Amygdala (tissue), 56 donors: ENCODE data around the gene ERBB2.
"Not testable (repeated sequence)": the region's sequence is repeated elsewhere in the genome, so short reads cannot be mapped to it uniquely, and the experiment has no call there.

Source experiments
- DNase-seq, 56 donors: peaks; one replicate each; lab custom pipeline; 2025; lab: John Stamatoyannopoulos, UW

Gene ERBB2

DNA sequence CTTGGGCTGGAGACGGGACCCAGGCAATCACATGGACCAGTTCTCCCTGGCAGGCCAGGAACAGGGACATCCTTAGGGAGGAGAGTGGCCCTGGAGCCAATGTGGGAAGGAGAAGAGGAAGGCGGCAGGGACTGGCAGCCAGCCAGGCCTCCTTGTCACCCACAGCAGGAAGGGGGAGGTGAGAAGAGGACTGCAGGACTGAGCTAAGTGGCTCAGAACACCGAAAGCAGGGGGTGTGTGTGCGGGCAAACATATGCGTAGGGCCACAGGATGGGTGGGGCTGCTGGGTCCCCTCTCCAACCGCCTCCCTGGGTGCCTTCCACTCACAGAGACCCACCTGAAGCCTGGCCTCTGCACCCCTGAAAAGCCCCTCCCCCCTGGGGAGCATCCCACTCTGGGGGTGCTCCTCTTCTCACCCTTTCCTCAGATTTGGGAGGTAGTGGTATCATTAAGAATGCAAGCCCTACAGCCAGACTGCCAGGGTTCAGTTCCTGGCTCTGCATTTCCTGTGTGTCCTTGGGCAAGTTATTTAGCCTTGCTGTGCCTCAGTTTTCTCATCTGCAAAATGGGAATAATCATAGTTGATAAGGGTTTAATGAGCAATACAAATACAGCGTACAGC lies 23.6 kb upstream of the ERBB2 start:
- peak in 37 of 56 donors; percentile 19 to 79 (median 57) for DNase-seq

DNA sequence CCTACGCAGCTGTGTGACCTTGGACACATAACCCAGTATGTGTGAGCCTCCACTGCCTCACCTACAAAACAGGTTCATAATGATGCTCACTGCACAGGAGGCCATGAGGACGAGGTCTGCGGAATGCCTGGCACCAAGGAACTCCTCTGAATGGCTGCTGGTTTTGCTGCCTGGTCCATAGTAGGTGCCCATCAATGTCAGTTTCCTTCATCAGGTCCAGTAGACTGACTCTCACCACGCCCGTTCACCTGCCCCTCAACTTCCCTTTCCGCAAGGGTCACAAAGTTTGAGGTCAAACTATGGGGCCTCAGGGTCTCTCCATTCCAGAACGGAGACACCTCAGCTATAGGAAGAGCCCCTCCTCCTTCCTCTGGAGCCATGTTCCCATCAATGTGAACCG lies 22.8 kb upstream of the ERBB2 start:
- no peak for DNase-seq

DNA sequence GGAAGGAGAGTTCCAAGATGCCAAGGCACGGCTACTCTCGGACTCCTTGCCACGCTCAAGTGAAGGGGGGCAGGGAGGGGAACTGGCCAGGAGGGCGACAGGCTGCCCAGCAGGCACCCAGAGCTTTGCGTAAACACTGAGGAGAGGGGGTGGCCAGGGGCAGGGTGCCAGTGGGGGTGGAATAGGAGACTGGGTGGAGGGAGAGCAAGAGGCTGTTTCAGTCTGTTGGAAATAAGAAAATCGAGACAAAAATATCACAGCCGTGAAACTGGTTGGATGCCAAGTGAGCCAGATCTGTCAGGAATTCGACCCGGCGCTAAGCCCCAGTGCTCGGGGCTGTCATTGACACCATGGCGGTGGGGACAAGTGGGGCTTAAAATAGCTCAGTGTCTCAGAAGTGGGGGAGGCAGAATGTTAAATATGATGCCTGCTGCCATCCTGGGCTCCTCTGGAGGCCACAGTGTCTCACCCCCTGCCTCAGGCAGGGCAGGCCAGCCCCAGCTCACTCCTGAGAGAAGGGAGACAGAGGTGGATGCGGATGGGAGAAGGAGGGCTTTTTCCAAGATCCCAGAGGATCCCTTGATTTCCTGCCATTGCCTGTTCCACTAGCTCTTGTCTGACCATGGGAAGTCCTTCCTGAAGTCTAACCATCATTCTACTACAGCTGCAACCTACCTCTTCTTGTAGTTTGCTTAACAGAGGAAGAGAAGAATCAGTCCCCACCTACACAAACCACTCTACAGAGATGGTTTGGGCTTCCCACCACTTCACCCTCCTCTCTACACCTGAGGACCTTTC lies 22.1 kb upstream of the ERBB2 start:
- peak in 24 of 56 donors; percentile 19 to 63 (median 40) for DNase-seq

DNA sequence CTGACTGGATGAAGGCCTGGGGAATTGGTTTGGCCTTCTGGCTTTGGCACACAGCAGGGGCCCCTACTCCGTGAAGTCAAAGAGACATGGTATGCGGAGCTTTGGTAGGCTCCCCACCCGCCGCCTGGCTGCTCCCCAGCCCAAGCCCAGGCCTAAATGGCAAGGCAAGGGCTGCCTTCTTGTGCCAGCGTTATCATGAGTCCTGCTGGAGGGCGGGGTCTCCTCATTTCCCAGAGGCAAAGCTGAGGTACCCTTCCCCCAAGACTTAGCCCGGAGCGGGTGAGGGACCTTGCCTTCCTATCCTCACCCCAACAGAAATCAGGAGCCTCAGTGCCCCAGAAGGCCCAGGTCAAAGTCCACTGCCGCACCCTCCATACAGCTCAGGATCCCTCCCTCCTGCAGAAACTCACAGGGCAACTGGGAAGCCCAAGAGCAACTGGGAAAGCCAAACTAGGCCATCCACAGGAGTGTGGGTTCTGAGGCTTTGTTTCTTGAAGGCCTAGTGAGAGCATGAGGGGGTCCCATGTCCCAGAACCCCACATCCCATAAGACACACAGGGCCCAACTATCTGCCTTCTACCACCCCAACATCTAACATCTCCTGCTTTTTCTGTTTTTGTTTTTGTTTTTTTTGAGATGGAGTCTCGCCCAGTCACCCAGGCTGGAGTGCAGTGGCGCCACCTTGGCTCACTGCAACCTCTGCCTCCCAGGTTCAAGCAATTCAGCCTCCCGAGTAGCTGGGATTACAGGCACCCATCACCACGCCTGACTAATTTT lies 21.3 kb upstream of the ERBB2 start:
- DNase-seq = no peak

DNA sequence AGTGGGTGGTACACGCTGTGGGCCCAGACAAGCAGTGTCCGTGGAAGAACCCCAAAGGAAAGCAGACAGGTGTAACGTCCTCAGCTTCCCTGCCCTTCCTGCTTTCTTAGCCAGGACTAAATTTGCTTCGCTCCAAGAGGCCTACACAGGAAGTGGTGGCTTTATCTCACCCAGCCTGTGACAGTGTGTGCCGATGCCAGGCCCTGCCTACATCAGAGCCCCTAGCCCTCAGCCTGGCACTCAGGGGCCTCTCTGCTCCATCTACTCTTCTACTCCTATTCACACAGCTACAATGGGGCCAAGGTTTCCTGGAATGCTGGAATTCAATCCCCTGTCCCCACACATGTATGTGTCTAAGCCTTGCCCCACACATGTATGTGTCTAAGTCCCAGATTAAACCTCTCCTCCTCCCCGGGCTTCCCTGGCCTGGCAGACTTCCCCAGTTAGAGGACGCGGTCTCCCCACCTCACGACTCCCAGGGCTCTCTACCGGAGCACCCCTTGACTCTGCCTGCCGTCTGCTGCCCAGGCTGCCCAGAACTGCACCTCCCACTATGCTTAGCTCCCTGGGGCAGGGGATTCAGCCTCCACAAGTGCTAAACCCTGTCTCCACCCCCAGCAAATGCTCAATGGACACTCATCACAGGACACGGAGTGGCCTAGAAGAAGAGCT lies 20.2 kb upstream of the ERBB2 start:
- no peak for DNase-seq

DNA sequence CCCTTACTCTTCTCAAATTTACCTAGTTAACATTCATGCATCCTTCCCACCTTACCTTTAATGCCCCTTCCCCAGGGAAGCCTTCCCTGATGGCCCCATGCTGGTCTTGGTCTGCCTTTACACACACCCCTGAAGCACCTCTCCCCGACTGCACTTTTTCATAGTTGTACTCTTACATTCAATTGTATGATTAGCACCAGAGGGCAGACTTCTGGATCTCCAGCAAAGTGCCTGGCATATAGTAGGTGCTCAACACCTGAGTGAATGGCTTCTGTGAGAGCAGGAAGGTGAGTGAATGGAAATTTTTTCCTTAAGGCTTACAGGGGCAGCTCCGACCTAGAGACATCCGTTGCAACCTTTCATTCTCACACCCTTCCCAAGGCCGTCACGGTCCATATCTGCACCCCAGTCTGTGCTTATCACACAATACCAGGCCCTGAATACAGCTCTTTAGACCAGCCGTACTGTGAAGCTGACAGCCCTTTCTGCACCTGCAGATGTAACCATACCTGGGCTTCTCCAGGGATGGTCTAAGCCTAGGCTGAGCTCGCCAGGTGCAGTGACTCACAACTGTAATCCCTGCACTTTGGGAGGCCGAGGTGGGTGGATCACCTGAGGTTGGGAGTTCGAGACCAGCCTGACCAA lies 16.4 kb upstream of the ERBB2 start:
- DNase-seq = no peak

DNA sequence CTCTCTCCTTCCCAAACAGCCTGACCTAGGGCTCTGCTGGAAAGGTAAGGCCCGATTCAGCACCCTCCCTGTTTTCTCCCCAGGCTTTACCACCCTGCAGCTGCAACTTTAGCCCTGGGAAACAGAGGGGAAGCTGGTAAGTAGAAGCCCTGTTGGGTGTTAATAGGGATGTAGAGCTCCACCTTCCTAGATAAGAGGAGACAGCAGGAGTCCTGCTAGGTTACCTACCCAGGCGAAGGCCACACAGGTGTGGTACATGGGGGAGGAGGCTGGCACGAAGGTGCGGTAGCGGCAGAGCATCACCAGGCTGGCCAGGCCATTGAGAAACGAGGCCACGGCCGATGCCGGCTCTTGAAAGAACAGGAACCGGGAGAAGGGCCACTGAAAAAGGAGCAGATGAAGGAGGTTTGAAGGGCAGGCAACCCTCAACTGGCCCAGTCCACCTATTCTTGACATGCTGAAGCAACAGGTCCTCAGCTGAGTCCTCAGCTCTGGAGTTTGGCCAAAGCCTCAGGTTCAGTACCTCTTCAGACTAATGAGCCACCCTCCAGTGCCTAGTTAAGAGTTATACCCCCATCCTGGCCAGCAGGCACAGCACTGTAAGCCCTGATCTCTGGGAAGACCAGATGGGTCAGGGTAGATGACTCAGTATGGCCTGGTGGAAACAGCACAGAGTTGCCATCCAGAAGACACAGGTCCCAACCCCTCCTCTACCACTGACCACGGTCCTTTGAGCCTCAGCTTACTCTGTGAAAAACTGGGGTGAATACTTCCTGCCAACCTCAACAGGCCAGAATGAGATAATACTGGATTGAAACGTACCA lies 15.3 kb upstream of the ERBB2 start:
- no peak for DNase-seq

DNA sequence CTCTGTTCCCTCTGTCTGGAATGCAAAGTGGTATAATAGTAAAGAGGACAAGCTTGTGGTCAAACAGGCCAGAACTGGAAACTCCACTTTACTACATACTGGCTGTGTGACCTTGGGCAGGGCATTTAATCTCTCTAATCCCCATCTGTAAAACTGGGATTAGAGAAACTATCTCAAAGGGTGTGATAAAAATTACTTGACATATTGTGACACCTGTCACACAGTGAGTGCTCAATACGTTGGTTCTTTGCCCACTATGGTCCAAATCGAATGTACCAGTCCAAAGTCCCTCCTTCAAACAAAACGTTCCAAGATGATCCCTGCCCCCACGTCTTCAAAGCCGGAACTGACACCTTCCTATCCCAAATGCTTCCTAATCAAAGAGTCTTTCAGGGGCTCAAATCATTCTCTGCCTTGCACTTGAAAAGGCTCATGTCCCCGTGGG lies 12.7 kb upstream of the ERBB2 start:
- no peak for DNase-seq

DNA sequence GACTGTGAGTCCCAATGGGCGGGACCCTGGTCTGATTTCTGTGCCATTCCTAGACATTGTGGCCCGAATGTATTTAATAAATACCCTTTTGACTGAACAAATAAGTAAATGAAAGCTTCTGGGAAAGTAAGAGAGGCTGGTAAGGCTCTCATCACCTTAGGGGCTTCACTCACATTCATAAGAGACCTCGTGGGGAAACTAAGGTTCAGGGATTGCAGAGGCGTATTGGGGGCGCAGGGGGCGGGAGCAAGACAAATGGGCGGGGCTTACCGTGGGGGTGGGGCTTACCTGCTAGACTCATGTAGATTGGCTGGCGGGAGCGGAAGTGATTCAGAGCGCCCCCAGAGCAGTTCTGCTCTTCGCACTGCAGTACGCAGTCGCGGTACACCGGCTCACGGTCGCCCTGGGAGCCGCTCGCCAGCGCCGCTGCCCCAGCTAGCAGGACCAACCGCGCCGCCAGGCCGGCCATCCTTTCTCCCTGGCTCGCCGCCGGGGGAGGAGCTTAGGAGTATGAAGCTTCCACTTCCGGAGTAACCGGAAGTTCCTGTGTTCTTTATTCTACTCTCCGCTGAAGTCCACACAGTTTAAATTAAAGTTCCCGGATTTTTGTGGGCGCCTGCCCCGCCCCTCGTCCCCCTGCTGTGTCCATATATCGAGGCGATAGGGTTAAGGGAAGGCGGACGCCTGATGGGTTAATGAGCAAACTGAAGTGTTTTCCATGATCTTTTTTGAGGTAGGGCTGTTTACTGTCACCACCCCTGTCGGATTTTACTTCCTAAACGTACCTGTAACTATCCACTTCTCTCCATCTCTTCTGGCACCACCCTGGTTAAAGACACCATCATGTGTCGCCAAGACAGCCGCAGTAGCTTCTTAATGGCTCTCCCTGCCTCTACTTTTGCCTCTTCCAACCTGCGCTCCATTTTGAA lies 12.1 kb upstream of the ERBB2 start, which contains the start of gene PGAP3:
PGAP3 (minus strand) TSS at position 512 of the 929 bp plus-strand sequence; CDS start at position 469, 43 bp downstream.
- DNase-seq = peak; percentile 26 to 97 (median 82)

DNA sequence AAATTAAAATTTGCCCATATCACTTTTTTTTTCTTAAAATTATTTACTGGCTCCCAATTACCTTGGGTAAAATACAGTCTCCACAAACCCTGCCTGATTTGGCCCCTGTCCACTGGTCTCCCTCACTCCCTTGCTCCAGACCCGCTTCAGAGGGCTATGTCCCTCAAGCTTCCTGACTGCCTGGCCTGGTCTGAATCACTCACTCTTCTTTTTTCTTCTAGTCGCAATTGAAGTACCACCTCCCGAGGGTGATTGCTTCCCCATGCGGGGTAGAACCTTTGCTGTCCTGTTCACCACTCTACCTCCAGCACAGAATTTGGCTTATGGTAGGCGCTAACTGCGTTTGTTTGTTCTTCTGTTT lies 11.4 kb upstream of the ERBB2 start:
- no peak for DNase-seq

DNA sequence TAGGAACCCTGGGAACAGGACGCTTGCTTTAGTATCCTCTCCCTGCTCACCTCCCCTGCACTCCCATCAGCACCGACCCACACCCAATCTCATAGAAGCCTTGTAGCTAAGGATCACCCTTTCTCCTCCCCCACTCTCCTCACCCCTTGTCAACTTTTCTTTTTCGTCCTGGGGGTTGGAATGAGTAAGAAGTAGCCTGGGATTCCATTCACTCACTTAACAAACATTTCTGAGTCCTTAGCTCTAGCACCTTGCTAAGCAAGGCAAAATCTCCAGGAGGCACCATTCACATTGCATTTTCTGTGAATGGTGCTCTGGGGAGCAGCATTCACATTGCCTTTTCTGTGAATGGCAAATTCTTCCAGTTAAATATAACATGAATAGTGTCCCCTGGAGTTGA lies 10.9 kb upstream of the ERBB2 start:
- no peak for DNase-seq

DNA sequence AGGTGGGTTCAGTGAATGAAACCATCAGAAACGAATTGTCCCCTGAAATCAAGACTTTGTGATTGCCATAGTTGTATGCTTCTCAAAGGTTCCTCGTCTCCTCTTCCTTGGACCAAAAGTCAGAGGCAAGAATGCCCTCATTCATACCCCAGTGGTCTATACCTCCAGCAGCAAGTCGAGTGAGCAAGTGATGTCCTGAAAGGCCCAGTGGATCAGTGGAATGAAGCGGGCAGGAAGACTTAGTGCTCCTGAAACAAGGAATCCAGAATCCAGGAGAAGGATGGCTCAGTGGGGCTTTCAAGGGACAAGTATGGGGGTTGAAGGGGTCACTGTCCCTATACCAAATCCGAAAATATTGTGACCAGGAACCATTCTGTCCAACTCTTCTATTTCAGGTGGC lies 5.3 kb upstream of the ERBB2 start:
- no peak for DNase-seq

DNA sequence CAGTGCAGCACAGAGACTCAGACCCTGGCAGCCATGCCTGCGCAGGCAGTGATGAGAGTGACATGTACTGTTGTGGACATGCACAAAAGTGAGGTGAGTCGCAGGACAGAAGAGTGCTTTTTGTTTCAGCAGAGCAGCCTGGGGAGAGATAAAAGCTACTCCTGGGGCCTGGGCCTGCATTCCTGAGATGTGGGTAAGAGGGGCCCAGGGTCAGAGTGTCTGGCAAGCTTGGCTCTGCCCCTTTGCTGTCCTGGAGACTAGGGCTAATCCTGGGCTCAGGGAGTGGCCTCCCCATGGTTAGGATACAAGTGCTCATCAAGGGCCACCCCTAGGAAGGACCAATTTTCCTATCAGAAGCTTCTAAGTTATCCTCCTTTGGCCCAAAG lies 4.8 kb upstream of the ERBB2 start:
- DNase-seq = no peak

DNA sequence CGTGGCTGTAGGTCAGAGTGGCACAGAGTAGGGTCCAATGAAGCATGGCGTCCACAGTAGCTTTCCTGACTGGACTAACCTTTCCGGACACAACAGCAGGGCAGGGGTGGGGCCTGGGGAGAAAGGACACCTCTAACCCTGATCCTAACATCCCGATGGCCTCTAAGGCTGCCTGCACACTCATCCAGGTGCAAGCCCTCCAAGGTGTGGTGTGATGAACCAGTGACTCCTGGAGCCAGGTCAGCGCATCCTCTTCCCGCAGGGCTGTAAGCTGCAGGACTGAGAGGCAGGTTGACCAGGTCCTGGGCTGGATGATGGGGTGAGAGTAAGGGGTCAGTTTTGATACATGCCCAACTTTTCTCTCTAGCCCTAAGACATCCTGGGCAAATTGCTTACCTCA lies 3.1 kb upstream of the ERBB2 start:
- DNase-seq = no peak

DNA sequence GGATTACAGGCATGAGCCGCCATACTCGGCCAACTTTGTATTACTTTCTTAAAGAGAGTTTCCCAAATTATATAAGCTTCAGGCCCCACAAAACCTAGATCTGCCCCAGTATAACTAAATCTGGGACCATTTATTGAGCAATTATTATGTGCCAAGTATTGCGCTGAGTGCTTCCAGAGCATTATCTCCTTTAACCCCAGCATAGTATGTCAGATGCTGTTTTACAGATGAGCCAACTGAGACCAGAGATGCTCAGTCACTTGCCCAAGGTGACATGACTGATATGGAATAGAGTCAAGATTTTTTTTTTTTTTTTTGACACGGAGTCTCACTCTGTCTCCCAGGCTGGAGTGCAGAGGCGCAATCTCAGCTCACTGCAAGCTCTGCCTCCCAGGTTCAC lies 1.9 kb upstream of the ERBB2 start:
- DNase-seq = no peak

DNA sequence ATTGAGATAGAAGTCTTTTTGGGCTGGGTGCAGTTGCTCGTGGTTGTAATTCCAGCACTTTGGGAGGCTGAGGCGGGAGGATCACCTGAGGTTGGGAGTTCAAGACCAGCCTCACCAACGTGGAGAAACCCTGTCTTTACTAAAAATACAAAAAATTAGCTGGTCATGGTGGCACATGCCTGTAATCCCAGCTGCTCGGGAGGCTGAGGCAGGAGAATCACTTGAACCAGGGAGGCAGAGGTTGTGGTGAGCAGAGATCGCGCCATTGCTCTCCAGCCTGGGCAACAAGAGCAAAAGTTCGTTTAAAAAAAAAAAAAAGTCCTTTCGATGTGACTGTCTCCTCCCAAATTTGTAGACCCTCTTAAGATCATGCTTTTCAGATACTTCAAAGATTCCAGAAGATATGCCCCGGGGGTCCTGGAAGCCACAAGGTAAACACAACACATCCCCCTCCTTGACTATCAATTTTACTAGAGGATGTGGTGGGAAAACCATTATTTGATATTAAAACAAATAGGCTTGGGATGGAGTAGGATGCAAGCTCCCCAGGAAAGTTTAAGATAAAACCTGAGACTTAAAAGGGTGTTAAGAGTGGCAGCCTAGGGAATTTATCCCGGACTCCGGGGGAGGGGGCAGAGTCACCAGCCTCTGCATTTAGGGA lies 577 bp upstream of the ERBB2 start:
- DNase-seq = not testable (repeated sequence)

DNA sequence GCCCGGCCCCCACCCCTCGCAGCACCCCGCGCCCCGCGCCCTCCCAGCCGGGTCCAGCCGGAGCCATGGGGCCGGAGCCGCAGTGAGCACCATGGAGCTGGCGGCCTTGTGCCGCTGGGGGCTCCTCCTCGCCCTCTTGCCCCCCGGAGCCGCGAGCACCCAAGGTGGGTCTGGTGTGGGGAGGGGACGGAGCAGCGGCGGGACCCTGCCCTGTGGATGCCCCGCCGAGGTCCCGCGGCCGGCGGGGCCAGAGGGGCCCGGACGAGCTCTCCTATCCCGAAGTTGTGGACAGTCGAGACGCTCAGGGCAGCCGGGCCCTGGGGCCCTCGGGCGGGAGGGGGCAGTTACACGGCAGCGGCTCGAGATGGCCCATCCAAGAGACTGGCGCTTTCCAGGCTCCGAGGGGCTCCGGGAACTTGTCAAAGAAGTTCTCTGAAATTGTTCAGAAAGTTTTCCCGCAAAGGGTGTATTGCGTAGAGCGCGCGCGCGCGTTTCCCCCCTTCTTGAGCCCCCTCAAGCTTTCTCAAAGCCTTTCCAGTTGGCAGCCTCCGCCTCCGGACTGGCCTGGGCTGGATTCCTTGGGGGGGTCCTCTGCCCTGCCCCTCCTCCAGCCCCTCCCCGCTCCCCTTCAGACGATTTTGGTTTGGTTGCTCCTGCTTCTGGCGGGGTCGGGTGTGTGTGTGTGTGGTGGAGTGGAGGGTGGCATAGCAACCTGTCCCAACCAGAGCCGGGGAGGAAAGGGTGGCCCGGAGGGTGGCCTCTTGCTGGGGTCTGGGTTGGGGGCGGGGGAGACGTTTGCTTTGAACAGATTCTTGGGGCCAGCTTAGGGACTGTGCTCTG lies 504 bp downstream of the ERBB2 start:
- no peak for DNase-seq
